Cardiac fibroblast (primary cell): ENCODE data around the gene HMG20B.

Experiments
- DNase-seq, 2 donors: peaks; one replicate each; pipeline versions ENCODE4 v3.0.0 to v3.0.0-alpha.2; 2010; ENCODE audit warnings: low read depth in 2 of 2
- H3K4me3 ChIP-seq, 2 donors: replicated peaks in 1 of 2; 1 replicate in 1 of 2; 2 replicates in 1 of 2; pipeline ENCODE4 v1.5.1; 2011; ENCODE audit warnings: low read depth in 2 of 2, low read length in 2 of 2, mild to moderate bottlenecking in 2 of 2, moderate library complexity in 1 of 2
- CTCF ChIP-seq: IDR thresholded peaks from one replicate; pipeline ENCODE4 v1.5.1; 2011; ENCODE audit warnings: low read depth, mild to moderate bottlenecking, low read length, inconsistent platforms

The HMG20B gene

DNA sequence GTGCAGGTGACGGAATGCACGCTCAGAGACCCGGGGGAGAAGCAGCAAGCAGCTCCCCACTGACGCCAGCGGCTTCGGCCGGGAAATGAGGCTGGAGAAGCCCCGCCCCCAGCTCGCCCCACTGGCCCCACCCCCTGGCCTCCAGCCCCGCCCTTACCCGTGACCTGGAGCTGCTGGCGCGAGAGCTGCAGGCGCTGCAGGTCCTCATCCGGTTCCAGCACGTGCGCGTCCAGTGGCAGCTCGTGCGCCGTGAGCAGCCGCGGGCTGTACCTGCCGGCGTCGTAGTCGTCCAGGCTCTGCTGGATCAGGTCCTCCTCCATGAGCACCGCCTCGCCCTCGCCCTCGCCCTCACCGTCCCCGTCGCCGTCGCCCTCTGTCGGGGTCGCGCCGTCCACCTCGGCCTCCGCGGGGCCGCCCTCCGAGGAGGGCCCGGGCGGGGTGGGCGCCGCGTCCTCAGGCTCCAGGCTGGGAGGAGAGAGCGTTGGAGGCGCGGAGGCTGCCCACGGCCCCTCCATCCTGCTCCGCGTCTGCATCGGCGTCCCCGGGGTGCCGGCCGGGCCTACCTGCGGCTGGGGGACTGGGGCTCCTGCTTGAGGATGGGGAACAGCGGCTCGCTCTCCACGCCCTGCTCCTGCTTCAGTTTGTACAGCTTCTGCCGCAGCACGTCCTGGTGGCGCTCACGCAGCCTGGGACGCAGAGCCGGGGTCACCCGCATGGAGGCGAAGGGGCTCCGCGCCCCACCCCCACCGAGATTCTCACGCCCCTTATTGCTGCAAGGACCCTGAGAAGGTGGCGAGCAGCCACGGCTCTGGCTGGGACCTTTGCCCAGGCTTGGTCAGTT lies 40.4 kb downstream of the HMG20B start:
- TF ChIP-seq CTCF = no peak
- H3K4me3 ChIP-seq = no peak overlapping the region
- no peak for DNase-seq

DNA sequence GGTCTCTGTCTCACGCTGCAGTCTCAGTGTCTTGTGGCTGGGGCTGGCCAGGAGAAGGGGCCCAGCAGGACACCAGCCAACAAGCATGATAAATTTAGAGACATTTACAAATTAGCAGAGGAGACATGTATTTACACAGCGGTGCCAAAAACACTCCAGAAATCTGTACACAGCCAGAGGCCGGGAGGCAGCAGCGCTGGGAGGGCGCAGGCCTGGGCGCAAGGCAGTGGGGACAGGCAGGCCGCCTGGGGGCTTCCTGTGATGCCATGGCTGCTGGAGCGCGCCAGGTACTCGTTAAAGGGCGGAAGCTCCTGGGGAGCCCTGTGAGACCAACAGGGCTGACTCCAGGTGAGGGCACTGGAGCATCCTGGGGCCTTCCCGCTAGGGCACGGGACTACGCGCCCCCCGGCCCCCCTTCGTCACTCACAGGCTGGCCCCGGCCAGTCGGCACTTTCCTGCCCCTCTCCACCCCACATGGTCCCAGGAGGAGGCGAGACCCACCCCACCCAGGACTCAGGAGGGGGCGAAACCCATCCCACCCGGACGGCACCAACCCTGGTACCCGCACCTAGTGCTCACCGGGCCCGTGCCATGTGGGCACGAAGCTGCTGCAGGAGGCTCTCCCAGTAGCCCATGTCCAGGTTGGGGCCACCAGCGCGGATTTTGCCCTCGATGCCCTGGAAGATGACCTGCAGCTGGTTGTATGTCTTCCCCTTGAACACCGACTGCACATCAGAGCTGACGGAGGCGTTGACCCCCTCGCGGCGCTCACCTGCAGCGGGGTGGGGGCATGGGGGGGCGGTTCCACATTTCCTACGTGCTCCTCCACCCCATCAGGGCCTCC lies 41.3 kb downstream of the HMG20B start:
- H3K4me3 ChIP-seq = no peak overlapping the region
- no peak for TF ChIP-seq CTCF
- no peak for DNase-seq

GRCh38 chr19:3614858-3615505 lies 42.2 kb downstream of the HMG20B start:
- no peak for TF ChIP-seq CTCF
- DNase-seq = no peak
- no peak overlapping the region for H3K4me3 ChIP-seq

DNA sequence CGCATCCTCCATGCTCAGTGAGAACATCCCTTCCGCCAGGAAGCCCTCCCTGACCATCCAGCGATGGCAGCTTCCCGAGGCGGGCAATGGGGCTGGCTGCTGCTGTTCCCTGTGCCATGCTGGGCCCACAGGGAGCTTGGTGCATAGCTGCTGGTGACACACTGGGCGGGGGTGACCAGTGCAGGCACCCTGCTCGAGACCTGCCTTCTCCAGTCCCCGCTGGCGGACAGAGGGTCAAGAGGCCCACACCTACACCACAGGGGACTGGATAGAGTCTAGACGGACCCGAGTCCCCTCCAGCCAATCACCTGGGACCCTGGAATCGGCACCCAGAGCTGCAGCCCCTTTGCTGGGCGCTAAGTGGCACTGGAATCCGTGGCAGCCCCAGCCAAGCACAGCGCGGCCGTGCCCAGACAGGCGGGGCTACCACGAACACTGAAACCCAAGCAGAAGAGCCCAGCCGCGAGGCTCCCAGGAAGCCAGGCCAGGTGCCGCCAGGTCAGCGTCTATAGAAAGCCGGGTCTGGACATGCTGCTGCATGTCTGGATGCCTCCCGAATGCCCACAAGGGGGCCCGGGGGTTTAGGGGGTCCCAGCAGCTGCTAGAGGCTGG lies 42.9 kb downstream of the HMG20B start:
- no peak for DNase-seq
- TF ChIP-seq CTCF = no peak
- no peak overlapping the region for H3K4me3 ChIP-seq

DNA sequence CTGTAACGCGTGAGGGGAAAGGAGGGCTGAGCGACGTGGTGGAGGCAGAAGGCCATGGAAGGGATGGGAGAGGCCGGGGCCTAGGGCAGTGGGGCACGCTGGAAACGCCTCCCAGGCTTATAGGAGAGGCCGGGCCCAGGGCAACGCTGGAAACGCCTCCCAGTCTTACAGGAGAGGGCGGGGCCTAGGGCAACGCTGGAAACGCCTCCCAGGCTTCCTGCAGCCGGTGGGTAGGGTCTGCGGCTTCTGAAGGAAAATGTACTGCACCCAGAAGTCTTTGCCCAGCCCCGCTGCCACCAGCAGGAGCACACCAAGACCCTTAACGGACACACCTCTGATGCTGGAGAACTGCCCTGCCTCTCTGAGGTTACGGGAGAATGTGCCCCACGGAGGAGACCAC lies 44.7 kb downstream of the HMG20B start:
- TF ChIP-seq CTCF = no peak
- no peak overlapping the region for H3K4me3 ChIP-seq
- DNase-seq = no peak

GRCh38 chr19:3618144-3618810 lies 45.5 kb downstream of the HMG20B start:
- peak; percentile 60 to 65 for DNase-seq
- no peak overlapping the region for H3K4me3 ChIP-seq
- peak; percentile 97 for TF ChIP-seq CTCF
